Panc1 (cell line): ENCODE results near the gene ZBED4. TPM values are rescaled to one million over a fixed set of nuclear protein-coding genes. Genes with fewer than 3 reads are reported as not detected.

Source experiments
- ATAC-seq: fragments of 200-7000 bp; cut with Tn5 transposase; 2 replicates; pipeline ENCODE4 v1.9.1; 2020; ENCODE audit warnings: mild to moderate bottlenecking, moderate library complexity
- BruUV-seq: library from RNA; stranded (reverse); fragments of 400-500 nt; replicated peaks from 2 replicates; lab custom pipeline; 2021; lab: Mats Ljungman, UMichigan
- CTCF ChIA-PET: fragments of 300-600 bp; sonication (Branson Sonifier 250); formaldehyde crosslinking; loops from one replicate; lab custom pipeline; 2022; ENCODE audit warnings: antibody characterized with exemption; lab: Charles Lee
- POLR2A ChIA-PET: fragments of 300-600 bp; sonication (Branson Sonifier 250); formaldehyde crosslinking; loops from one replicate; lab custom pipeline; 2022; ENCODE audit warnings: antibody characterized with exemption; lab: Charles Lee
- DNase-seq: peaks from one replicate; pipeline ENCODE4 v3.0.0-alpha.2; 2010; ENCODE audit warnings: low read depth, low spot score
- H3K27ac ChIP-seq: 2 replicates; pipeline ENCODE4 v1.5.1; 2011; ENCODE audit warnings: mild to moderate bottlenecking, low read length, inconsistent platforms
- H3K27me3 ChIP-seq: fragments of 200-500 bp; sonication (Bioruptor generic); 2 replicates; pipeline ENCODE4 v1.6.0; 2014; ENCODE audit warnings: low read length, inconsistent platforms; ENCODE audit not compliant: control insufficient read depth, insufficient read depth
- H3K36me3 ChIP-seq: fragments of 200-500 bp; sonication (Bioruptor generic); 2 replicates; pipeline ENCODE4 v1.5.1; 2014; ENCODE audit warnings: inconsistent platforms, mild to moderate bottlenecking, low read length, moderate library complexity; ENCODE audit not compliant: control insufficient read depth, insufficient read depth
- H3K4me1 ChIP-seq: 2 replicates; pipeline ENCODE4 v1.5.1; 2011; ENCODE audit warnings: inconsistent platforms, mild to moderate bottlenecking, low read length, moderate library complexity; ENCODE audit not compliant: control insufficient read depth, insufficient read depth
- H3K4me3 ChIP-seq, 2 experiments: 2 replicates each; pipeline ENCODE4 v1.5.1; 2011 to 2012; ENCODE audit warnings: low read depth in 2 of 2, low read length in 2 of 2, mild to moderate bottlenecking in 2 of 2, inconsistent platforms in 1 of 2, moderate library complexity in 1 of 2
- H3K9me3 ChIP-seq: fragments of 200-500 bp; sonication (Bioruptor generic); 2 replicates; pipeline ENCODE4 v1.5.1; 2014; ENCODE audit warnings: low read depth, mild to moderate bottlenecking, inconsistent platforms, low read length, moderate library complexity; ENCODE audit not compliant: control insufficient read depth, insufficient read depth
- POLR2AphosphoS5 ChIP-seq: IDR thresholded peaks from 2 replicates; pipeline ENCODE4 v1.6.1; 2012; ENCODE audit warnings: mild to moderate bottlenecking, low read depth, low read length, moderate library complexity
- SIN3A ChIP-seq: IDR thresholded peaks from 2 replicates; pipeline ENCODE4 v1.6.1; 2012; ENCODE audit warnings: low read depth, mild to moderate bottlenecking, low read length, moderate library complexity, borderline replicate concordance; ENCODE audit not compliant: insufficient read depth
- TCF7L2 ChIP-seq: IDR thresholded peaks from 2 replicates; pipeline ENCODE4 v1.6.1; 2011; ENCODE audit warnings: mild to moderate bottlenecking, low read depth, low read length, inconsistent platforms
- in situ Hi-C: cut with HindIII; loops from 2 replicates; pipeline ENCODE4 v1.10.0; 2016; ENCODE audit warnings: low sequenced_read_pairs, low pct_unique_long_range_greater_than_20kb
- intact Hi-C: fragments of 100-400 bp; cut with micrococcal nuclease; formaldehyde crosslinking; loops from one replicate; pipeline ENCODE4 v1.10.0; 2022; ENCODE audit not compliant: unreplicated experiment
- total RNA-seq: library from RNA; stranded (reverse); gene quantifications from one replicate; pipeline ENCODE4 v1.2.1, GENCODE V29; 2021; ENCODE audit not compliant: unreplicated experiment
- TF ChIP-seq, protein P1 (sequence below), 2 experiments: IDR thresholded peaks; 2 replicates each; pipeline ENCODE4 v1.6.1; 2011 to 2012; ENCODE audit warnings: low read depth in 2 of 2, control low read depth in 1 of 2, low read length in 1 of 2, mild to moderate bottlenecking in 1 of 2, moderate library complexity in 1 of 2; ENCODE audit not compliant: insufficient read depth in 1 of 2
- TF ChIP-seq, protein P2 (sequence below): fragments of 450-650 bp; IDR thresholded peaks from 2 replicates; pipeline ENCODE4 v1.5.1; 2017; ENCODE audit warnings: mild to moderate bottlenecking

ZBED4 gene
- total RNA-seq, 1 experiment from 2014 or later = 17.3 TPM

DNA sequence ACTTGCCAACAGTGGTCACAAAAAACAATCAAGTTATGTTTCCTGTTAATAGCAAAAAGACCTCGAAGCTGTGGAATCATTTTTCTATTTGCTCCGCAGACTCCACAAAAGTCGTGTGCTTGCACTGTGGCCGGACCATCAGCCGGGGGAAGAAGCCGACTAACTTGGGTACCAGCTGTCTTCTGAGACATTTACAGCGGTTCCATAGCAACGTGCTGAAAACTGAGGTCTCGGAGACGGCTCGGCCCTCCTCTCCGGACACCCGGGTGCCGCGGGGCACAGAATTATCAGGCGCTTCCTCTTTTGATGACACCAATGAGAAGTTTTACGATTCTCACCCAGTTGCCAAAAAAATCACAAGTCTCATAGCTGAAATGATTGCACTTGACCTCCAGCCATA, 31.6 kb downstream of the ZBED4 start:
- no peak overlapping the region for H3K4me3 ChIP-seq
- TF ChIP-seq, protein P1, sequence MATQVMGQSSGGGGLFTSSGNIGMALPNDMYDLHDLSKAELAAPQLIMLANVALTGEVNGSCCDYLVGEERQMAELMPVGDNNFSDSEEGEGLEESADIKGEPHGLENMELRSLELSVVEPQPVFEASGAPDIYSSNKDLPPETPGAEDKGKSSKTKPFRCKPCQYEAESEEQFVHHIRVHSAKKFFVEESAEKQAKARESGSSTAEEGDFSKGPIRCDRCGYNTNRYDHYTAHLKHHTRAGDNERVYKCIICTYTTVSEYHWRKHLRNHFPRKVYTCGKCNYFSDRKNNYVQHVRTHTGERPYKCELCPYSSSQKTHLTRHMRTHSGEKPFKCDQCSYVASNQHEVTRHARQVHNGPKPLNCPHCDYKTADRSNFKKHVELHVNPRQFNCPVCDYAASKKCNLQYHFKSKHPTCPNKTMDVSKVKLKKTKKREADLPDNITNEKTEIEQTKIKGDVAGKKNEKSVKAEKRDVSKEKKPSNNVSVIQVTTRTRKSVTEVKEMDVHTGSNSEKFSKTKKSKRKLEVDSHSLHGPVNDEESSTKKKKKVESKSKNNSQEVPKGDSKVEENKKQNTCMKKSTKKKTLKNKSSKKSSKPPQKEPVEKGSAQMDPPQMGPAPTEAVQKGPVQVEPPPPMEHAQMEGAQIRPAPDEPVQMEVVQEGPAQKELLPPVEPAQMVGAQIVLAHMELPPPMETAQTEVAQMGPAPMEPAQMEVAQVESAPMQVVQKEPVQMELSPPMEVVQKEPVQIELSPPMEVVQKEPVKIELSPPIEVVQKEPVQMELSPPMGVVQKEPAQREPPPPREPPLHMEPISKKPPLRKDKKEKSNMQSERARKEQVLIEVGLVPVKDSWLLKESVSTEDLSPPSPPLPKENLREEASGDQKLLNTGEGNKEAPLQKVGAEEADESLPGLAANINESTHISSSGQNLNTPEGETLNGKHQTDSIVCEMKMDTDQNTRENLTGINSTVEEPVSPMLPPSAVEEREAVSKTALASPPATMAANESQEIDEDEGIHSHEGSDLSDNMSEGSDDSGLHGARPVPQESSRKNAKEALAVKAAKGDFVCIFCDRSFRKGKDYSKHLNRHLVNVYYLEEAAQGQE (IDR thresholded peaks at IDR 0.05; ENCODE audit: insufficient read depth in 1 of 2, low read depth in 2 of 2, low read length in 1 of 2) = no peak
- ChIA-PET POLR2A (no interaction called here), CTCF (no interaction called here)
- ATAC-seq = no peak
- intact Hi-C loops = no loop called here
- BruUV-seq = no TSS peak
- no peaks in the 10 kb centered on the region; the same call in 1 of the 2 replicates for H3K9me3 ChIP-seq
- no peak for DNase-seq
- in situ Hi-C loops = no loop called here
- H3K27ac ChIP-seq = no peak overlapping the region
- no peaks in the 10 kb centered on the region for H3K36me3 ChIP-seq
- no peaks in the 10 kb centered on the region for H3K27me3 ChIP-seq
- H3K4me1 ChIP-seq = no peaks in the 10 kb centered on the region

DNA sequence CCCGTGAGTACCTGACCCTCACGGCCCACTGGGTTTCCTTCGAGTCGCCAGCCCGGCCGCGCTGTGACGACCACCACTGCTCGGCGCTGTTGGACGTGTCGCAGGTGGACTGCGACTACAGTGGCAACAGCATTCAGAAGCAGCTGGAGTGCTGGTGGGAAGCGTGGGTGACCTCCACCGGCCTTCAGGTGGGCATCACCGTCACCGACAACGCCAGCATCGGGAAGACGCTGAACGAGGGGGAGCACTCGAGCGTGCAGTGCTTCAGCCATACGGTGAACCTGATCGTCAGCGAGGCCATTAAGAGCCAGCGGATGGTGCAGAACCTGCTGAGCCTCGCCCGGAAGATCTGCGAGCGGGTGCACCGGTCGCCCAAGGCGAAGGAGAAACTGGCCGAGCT, 32.2 kb downstream of the ZBED4 start:
- no peaks in the 10 kb centered on the region for H3K27me3 ChIP-seq
- DNase-seq (no peak), ATAC-seq (no peak)
- in situ Hi-C loops (no loop called here), intact Hi-C loops (no loop called here)
- no peak overlapping the region for H3K4me3 ChIP-seq
- BruUV-seq = no TSS peak
- no peaks in the 10 kb centered on the region for H3K36me3 ChIP-seq
- H3K4me1 ChIP-seq = no peaks in the 10 kb centered on the region
- H3K27ac ChIP-seq = no peak overlapping the region
- ChIA-PET POLR2A (no interaction called here), CTCF (no interaction called here)
- TF ChIP-seq TCF7L2 (no peak), POLR2AphosphoS5 (no peak), SIN3A (no peak)
- TF ChIP-seq, protein P1 (IDR thresholded peaks at IDR 0.05; ENCODE audit: insufficient read depth in 1 of 2, low read depth in 2 of 2, low read length in 1 of 2) = no peak
- TF ChIP-seq, protein P2, sequence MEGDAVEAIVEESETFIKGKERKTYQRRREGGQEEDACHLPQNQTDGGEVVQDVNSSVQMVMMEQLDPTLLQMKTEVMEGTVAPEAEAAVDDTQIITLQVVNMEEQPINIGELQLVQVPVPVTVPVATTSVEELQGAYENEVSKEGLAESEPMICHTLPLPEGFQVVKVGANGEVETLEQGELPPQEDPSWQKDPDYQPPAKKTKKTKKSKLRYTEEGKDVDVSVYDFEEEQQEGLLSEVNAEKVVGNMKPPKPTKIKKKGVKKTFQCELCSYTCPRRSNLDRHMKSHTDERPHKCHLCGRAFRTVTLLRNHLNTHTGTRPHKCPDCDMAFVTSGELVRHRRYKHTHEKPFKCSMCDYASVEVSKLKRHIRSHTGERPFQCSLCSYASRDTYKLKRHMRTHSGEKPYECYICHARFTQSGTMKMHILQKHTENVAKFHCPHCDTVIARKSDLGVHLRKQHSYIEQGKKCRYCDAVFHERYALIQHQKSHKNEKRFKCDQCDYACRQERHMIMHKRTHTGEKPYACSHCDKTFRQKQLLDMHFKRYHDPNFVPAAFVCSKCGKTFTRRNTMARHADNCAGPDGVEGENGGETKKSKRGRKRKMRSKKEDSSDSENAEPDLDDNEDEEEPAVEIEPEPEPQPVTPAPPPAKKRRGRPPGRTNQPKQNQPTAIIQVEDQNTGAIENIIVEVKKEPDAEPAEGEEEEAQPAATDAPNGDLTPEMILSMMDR = no peak
- H3K9me3 ChIP-seq = no peaks in the 10 kb centered on the region; the same call in 1 of the 2 replicates
